HG03460 (cell line): Measurements from ENCODE around the gene TSPAN2.

Experiments used
- ATAC-seq: cut with Tn5 transposase; IDR thresholded peaks from one replicate; pipeline ENCODE4 v1.9.1; 2021; ENCODE audit not compliant: unreplicated experiment

Gene TSPAN2

GRCh38 chr1:115089420-115090185 lies at the start of gene TSPAN2:
TSS of gene TSPAN2 (minus strand) at chr1:115089503. CDS start at chr1:115089432, 71 bp downstream.
- ATAC-seq: no peak

DNA sequence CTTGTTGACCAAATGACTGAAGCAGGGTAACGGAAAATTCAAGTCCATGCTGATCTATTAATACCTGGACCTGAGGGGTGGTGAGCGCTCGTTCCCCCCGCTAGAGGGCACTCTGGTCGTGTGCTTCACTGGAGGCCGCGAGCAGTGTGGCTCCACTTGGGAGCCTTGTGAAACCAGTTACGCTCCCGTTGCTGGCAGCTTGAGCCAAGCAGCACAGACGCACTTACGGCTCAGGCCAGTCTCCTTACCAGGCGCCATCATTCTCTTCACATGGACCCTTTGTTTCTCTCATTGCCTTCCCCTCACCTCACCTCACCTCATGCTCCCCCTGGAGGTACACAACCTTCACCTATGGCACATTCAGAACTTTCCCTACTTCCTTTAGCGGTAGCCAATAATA lies 49.7 kb upstream of the TSPAN2 start:
- peak; percentile 73 for ATAC-seq

- ATAC-seq: no peak
These were observed 49.0 kb upstream of the TSPAN2 start for GRCh38 chr1:115138271-115138670.

GRCh38 chr1:115137191-115137590 lies 47.9 kb upstream of the TSPAN2 start:
- ATAC-seq: no peak

DNA sequence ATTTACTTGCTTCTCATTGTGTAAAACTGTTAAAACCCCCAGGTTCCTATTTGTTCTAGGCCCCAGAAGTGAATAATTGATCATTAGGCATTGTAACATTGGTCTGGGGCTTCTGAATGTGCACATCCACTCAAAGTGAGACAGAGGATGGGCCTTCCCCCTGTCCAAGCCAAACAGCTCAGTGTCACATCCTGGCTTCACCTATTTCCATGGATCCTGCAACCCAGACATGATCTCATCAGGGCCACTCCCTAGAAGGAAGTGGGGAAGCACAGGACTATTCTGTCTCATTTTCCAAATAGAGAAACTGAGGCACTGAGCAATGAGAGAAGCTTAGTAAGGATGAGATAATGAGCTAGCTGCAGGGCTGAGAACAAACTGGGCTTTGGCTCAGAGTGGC lies 47.4 kb upstream of the TSPAN2 start:
- no peak for ATAC-seq

GRCh38 chr1:115136106-115136505 lies 46.8 kb upstream of the TSPAN2 start:
- no peak for ATAC-seq

- no peak for ATAC-seq
These were observed 46.4 kb upstream of the TSPAN2 start for GRCh38 chr1:115135681-115136080.

- no peak for ATAC-seq
These were observed 45.7 kb upstream of the TSPAN2 start for GRCh38 chr1:115134850-115135480.

- no peak for ATAC-seq
These were observed 44.9 kb upstream of the TSPAN2 start for GRCh38 chr1:115134231-115134630.

DNA sequence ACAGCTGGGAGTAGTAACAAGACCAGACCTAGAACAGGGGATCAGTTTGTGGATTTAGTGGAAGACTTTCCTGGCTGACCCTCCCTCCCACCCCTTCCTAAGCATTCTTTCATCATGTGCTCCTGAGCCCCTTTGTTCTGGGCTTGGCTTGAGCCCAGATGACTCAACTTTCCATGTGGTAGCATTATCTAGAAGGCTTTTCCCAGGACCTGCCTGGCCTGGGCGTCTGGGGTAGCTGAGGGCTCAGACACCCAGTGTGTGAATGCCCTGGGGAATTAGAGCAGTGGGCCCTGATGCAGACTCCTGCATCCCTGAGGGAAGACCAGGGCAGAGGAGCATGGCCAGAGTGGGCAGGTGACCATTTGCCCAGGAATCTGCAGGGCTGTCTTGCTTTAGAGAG lies 44.1 kb upstream of the TSPAN2 start:
- ATAC-seq: no peak

DNA sequence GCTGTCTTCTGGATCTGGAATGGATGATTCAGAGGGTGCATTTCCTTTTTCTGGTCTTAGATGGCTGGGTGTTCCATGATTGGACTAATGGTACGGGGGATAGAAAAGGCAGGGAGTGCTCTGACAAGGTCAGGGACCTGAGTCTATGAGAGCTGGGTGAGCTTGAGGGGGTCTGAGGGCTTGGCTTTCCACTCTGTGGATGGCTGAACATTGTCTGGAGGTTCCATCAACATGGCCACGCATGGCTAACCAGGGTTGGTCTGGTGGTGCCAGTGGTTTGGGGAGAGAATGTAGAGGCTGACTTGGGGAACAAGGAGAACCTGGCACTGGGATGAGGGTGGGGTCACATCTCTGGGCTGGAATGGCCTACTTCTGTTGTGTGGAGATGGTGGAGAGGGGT lies 41.5 kb upstream of the TSPAN2 start:
- ATAC-seq: no peak

GRCh38 chr1:115129071-115129640 lies 39.9 kb upstream of the TSPAN2 start:
- ATAC-seq: no peak

- no peak for ATAC-seq
These were observed 38.2 kb upstream of the TSPAN2 start for GRCh38 chr1:115127539-115127938.

DNA sequence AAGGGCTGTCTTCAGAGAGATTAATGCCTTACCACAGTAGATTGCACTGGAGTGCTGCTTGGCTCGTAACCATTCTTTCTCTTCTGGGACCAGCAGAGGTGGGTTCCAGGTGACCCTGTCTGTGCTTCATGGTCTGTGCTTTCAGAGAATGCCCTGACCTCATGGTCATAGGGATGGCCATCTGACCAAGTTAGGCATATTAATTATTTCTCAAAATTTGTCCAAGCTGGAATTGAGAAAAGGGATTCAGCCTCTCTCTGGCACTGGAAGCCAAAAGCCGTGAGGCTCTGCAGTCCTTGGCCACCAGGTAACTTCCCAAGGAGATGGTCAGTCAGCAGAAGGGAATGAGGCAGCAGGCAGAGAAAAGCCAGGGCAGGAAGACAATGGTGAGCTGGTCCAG lies 37.2 kb upstream of the TSPAN2 start:
- ATAC-seq: no peak

DNA sequence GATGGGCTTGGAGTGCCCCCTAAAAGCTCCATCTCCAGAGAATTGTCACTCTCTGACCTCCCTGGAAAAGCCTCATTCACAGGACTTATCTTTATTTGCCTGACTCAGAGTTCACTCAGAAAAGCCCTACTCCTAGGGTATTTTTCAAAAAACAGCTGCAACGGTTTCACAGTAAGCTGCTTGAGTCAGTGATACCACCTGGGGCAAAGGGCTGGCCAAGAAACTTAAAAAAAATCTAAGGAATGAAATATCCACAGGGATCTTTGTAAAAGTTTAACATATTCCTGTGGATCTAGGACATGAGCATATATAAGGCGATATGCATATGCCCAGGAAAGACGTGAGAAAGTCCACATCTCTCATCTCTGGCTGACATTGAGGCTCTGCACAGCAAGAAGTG lies 33.8 kb upstream of the TSPAN2 start:
- ATAC-seq: no peak

DNA sequence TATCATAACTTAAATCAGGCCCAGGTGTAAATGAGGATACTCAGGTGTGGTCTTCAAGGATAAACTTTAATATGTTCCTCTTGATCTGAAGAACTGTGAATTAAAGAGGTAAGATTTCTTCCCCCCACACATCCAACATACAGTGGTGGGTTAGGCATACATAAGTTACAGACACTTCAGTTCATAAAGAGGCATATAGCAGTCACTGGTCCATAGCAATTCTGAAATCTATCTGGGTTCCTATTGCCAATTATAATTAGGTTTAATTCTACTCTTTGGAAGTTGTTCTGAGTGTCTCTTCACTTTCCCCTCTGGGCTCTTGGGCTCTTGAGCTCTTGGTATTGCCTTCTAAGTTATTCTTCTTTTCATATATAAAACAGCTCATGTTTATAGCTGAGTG lies 32.5 kb upstream of the TSPAN2 start:
- ATAC-seq: no peak

GRCh38 chr1:115120296-115120695 lies 31.0 kb upstream of the TSPAN2 start:
- no peak for ATAC-seq

- ATAC-seq: no peak
These were observed 29.3 kb upstream of the TSPAN2 start for GRCh38 chr1:115118611-115119010.

DNA sequence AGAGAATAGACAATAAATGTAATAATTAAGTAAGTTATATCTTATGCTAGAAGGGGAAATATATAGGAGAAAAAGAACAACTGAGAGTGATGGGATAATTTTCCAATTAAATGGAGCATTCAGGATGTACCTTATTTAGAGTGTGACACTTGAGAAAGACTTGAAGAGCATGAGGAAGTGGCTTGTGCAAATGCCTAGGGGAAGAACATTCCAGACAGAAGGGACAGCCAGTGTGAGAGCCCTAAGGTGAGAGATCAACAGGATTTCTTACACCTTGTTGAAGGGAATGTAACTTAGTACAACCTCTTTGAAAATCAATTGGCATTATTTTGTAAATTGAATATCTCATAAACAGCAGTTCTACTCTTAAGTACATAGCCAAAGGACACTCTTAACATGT lies 28.8 kb upstream of the TSPAN2 start:
- ATAC-seq: no peak

DNA sequence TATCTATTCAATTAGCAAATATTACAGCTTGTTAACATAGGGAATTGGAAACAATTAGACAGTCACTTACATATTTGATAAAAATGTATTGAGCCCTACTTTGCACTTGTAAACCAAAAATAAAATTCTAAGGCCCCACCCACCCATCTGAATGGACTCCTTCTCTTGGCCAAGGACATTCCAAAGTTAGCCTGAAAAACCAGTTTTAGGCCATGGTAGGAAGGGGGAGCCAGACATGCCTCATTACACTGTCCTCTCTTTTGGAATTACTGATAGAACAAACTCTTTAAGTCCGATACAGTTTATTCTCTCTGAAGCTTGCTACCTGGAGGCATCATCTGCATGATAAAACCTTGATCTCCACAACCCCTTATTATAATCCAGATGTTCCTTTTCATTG lies 28.0 kb upstream of the TSPAN2 start:
- ATAC-seq: no peak

DNA sequence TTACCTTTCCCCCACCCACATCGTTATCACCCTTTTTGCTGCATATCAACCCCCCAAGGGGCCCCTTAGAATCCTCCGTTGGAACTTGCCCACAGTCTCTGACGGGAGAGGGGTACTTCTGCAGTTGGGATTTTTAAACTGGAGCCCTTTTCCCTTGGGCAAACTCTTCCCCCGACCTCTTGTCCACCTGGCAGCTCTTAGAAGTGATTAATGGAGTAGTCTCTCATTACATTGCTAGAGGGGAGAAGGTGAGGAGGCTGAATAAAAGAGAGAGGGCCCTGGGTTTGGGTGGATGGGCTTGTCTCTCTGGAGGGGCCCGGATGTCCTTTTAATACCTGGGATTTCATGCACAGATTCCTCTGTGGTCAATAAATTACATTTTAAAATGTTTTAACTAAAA lies 27.2 kb upstream of the TSPAN2 start:
- no peak for ATAC-seq

- ATAC-seq: no peak
These were observed 26.3 kb upstream of the TSPAN2 start for GRCh38 chr1:115115521-115116161.
